Tibial nerve (tissue), 4 donors: Measurements from ENCODE around the gene LMX1A. TPM values are rescaled to one million over a fixed set of nuclear protein-coding genes. Genes with fewer than 3 reads are reported as not detected.

Experiments
- DNase-seq, 2 donors: peaks; one replicate each; pipeline ENCODE4 v3.0.0-alpha.2; 2019; ENCODE audit warnings: low spot score in 2 of 2
- H3K27ac ChIP-seq, 4 donors: fragments of 200-600 bp; sonication (generic) in 3 of 4; one replicate each; pipeline ENCODE4 v1.5.1; 2017 to 2019; ENCODE audit warnings: mild to moderate bottlenecking in 1 of 4
- H3K27me3 ChIP-seq, 2 donors: fragments of 200-600 bp; sonication (generic) in 1 of 2; one replicate each; pipeline versions ENCODE4 v1.5.1 to v1.6.0; 2017 to 2019
- H3K36me3 ChIP-seq, 3 donors: fragments of 200-600 bp; sonication (generic); one replicate each; pipeline ENCODE4 v1.5.1; 2018 to 2019
- H3K4me1 ChIP-seq, 4 donors: fragments of 200-600 bp; sonication (generic) in 3 of 4; one replicate each; pipeline ENCODE4 v1.5.1; 2017 to 2019
- H3K4me3 ChIP-seq, 4 donors: fragments of 200-600 bp; sonication (generic) in 3 of 4; one replicate each; pipeline ENCODE4 v1.5.1; 2017 to 2019; ENCODE audit warnings: mild to moderate bottlenecking in 1 of 4, moderate library complexity in 1 of 4
- H3K9me3 ChIP-seq, 4 donors: fragments of 200-600 bp; sonication (generic) in 3 of 4; one replicate each; pipeline ENCODE4 v1.5.1; 2017 to 2019
- EP300 ChIP-seq, 2 donors: sonication (generic); formaldehyde crosslinking; IDR thresholded peaks; one replicate each; pipeline ENCODE4 v1.6.1; 2017; ENCODE audit warnings: antibody characterized with exemption in 2 of 2, mild to moderate bottlenecking in 1 of 2
- POLR2A ChIP-seq, 2 donors: fragments of 450-650 bp; IDR thresholded peaks; one replicate each; pipeline ENCODE4 v1.6.1; 2017; ENCODE audit warnings: antibody characterized with exemption in 2 of 2, mild to moderate bottlenecking in 2 of 2, moderate library complexity in 2 of 2
- WGBS, 2 donors: methylation state at CpG; one replicate each; pipeline ENCODE4 v1.1.5; 2018; 5-methylcytosine and 5-hydroxymethylcytosine counted together
- total RNA-seq, 4 donors: library from RNA; depleted of rRNA; stranded (reverse); fragments of >200 nt; gene quantifications; one replicate each; pipeline ENCODE4 v1.1.0, GENCODE V29; 2016
- TF ChIP-seq, protein P1 (sequence below), 5 experiments: fragments of 200-600 bp in 3 of 5; fragments of 450-650 bp in 2 of 5; sonication (generic) in 3 of 5; IDR thresholded peaks; one replicate each; pipeline ENCODE4 v1.5.1; 2016 to 2019; ENCODE audit warnings: antibody characterized with exemption in 5 of 5, mild to moderate bottlenecking in 3 of 5, moderate library complexity in 2 of 5

Gene LMX1A
- total RNA-seq, 4 donors from 2014 or later, result 0.84 TPM; not detected in 3

DNA sequence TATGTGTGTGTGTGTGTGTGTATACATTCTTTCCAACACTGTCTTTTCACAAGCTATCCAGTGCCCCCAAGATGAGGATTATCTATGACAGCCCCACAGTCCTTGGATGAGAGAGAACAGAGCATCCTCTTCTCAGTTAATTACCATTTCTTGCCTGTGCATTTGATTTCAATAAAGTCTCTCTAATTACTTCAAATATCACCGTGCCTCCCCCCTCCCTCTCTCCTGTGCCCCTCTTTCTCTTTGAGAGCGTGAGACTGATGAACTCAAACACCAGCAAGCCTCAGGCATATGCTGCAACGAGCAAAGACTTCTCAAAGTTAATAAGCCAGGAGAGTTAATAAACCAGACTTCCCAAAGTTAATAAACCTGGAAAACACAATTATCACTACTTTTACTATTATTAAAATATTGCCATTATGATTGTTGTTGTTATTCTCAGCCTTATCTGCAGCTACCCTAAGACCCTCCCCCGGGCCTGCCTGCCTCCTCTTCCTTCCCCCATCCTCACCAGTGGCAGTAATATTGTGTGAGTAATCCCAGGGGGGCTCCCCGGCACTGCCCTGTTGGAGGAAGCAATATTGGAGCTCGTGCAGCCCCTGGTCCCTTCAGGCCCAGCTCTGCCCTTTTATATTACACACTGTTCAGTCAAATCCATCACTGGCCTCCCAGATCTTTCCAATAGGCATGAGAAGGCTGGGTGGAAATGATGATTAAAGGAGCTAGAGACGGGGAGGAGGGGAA is 30.9 kb downstream of the LMX1A start:
- Histone ChIP-seq H3K27me3 (no peaks in the 10 kb centered on the region), H3K4me1 (no peaks in the 10 kb centered on the region), H3K27ac (no peak overlapping the region), H3K4me3 (no peak overlapping the region), H3K36me3 (no peaks in the 10 kb centered on the region), H3K9me3 (no peaks in the 10 kb centered on the region)
- WGBS, 2 donors, result 41 to 46% methylated on average over 7 of the region's 7 CpGs
- TF ChIP-seq, protein P1, sequence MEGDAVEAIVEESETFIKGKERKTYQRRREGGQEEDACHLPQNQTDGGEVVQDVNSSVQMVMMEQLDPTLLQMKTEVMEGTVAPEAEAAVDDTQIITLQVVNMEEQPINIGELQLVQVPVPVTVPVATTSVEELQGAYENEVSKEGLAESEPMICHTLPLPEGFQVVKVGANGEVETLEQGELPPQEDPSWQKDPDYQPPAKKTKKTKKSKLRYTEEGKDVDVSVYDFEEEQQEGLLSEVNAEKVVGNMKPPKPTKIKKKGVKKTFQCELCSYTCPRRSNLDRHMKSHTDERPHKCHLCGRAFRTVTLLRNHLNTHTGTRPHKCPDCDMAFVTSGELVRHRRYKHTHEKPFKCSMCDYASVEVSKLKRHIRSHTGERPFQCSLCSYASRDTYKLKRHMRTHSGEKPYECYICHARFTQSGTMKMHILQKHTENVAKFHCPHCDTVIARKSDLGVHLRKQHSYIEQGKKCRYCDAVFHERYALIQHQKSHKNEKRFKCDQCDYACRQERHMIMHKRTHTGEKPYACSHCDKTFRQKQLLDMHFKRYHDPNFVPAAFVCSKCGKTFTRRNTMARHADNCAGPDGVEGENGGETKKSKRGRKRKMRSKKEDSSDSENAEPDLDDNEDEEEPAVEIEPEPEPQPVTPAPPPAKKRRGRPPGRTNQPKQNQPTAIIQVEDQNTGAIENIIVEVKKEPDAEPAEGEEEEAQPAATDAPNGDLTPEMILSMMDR (IDR thresholded peaks at IDR 0.05), result no peak
- TF ChIP-seq EP300 (IDR thresholded peaks at IDR 0.05) (no peak), POLR2A (IDR thresholded peaks at IDR 0.05) (no peak)
- DNase-seq, result no peak

DNA sequence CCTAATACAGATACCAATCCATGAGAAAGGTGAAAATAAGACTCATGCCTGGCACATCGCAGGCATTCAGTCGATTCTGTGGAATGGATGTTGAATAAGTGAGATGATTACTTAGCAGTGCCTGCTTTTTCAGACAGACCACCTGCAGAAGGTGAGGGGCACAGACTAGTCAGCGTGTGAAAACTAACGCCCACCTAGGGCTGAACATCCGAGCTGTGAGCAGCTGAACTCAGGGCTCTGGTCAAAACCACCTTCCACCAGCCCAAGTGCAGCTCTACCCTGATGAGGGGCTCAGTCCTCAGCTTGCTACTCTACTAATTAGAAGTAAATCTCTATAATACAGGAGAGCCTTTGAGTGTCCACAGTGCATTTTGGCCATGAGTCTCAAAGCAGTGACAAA is 32.5 kb downstream of the LMX1A start:
- Histone ChIP-seq H3K9me3 (no peaks in the 10 kb centered on the region), H3K4me1 (no peaks in the 10 kb centered on the region), H3K27me3 (peaks cover 0 to 3% of the 10 kb centered on the region in 2 donors), H3K27ac (no peak overlapping the region), H3K36me3 (no peaks in the 10 kb centered on the region), H3K4me3 (no peak overlapping the region)
- no peak for DNase-seq
- TF ChIP-seq, protein P1 (IDR thresholded peaks at IDR 0.05), result no peak
- no peak for TF ChIP-seq POLR2A (IDR thresholded peaks at IDR 0.05)
- WGBS, 2 donors, result 55 to 79% methylated on average over 5 of the region's 5 CpGs

DNA sequence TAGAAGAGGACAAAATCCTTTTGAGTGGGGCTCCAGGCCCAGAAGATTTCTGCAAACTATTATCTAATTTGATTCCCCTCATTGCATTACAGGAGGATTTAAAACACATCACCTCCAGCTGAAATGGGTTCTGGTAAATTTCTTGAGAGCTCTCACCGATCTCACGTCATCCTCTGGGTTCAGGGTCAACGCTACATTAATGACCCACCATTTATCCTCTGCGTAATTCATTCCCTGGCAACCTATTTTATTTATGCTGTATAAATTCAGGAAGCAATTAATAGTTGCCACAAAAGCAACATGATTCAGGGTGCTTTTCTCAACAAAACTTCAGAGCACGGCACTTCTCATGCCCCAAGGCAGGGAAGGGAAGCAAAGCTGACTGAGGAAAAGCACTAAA is 38.9 kb downstream of the LMX1A start:
- H3K27ac ChIP-seq, result no peak overlapping the region
- peaks cover 0 to 18% of the 10 kb centered on the region in 2 donors for H3K27me3 ChIP-seq
- H3K4me1 ChIP-seq, result no peaks in the 10 kb centered on the region
- H3K36me3 ChIP-seq, result no peaks in the 10 kb centered on the region
- no peak for TF ChIP-seq POLR2A (IDR thresholded peaks at IDR 0.05)
- TF ChIP-seq, protein P1 (IDR thresholded peaks at IDR 0.05), result no peak
- TF ChIP-seq EP300 (IDR thresholded peaks at IDR 0.05), result no peak
- peaks cover 0 to 4% (median 0%) of the 10 kb centered on the region in 4 donors for H3K9me3 ChIP-seq
- no peak overlapping the region for H3K4me3 ChIP-seq
- WGBS, 2 donors, result 44 to 50% methylated on average over 5 of the region's 5 CpGs
- no peak for DNase-seq

DNA sequence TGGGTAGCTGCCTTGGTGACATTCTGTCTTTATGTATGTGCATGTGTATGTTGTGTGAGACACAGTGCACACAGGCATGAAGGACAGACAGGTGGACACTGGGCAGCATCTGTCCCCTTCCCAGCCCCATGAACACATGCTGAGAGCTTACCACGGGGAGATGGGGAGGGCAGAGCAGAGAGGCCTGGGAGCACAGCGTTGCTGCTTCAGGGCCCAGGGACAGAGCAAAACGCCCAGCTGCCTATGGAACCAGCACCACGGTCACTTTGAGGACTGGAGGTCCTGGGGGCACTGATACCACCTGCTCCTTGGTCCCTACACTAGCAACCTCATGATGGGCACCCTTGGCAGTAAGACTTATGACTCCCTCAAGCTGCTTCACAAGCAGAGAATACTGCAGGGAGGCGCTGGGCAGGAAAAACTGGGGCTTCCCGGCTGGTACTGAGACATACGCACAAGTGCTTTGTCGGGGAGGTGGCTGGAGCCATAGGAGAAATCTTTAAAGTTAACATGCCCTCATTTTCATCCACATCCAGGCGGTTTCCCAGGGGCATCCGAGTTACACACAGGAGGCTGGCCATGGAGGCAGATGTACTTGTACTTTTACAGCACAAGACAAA is 40.3 kb downstream of the LMX1A start:
- H3K4me1 ChIP-seq, result no peaks in the 10 kb centered on the region
- no peak overlapping the region for H3K4me3 ChIP-seq
- H3K27ac ChIP-seq, result no peak overlapping the region
- WGBS, 2 donors, result 78 to 80% methylated on average over 10 of the region's 10 CpGs
- no peak for DNase-seq
- peaks cover 0 to 18% of the 10 kb centered on the region in 2 donors for H3K27me3 ChIP-seq
- no peaks in the 10 kb centered on the region for H3K36me3 ChIP-seq
- peaks cover 0 to 9% (median 0%) of the 10 kb centered on the region in 4 donors for H3K9me3 ChIP-seq
- TF ChIP-seq, protein P1 (IDR thresholded peaks at IDR 0.05), result no peak
- TF ChIP-seq EP300 (IDR thresholded peaks at IDR 0.05), result no peak
- no peak for TF ChIP-seq POLR2A (IDR thresholded peaks at IDR 0.05)

DNA sequence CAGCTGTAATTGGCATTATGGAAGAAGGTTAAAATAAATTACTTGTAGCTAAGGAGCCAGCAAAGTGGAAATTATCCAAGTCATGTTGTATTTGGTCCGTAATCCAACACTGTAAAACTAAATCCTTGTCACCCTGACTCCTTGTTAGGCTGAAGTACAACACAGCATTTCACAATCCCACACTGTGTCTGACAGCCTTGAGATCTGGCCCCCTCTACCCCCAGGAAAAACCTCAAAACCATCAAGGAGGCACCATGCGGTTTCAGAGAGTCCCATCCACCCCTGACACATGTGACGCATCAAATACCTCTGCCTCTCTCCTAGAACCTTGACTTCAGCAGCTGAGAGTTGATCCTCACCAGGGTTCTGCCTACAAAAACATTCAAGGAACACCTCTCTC is 41.0 kb downstream of the LMX1A start:
- Histone ChIP-seq H3K9me3 (peaks cover 0 to 9% (median 0%) of the 10 kb centered on the region in 4 donors), H3K36me3 (no peaks in the 10 kb centered on the region), H3K4me3 (no peak overlapping the region), H3K27me3 (peaks cover 0 to 18% of the 10 kb centered on the region in 2 donors), H3K27ac (no peak overlapping the region), H3K4me1 (no peaks in the 10 kb centered on the region)
- 69 to 86% methylated on average over 3 of the region's 3 CpGs for WGBS, 2 donors
- no peak for DNase-seq
- TF ChIP-seq POLR2A (IDR thresholded peaks at IDR 0.05), result no peak
- TF ChIP-seq EP300 (IDR thresholded peaks at IDR 0.05), result no peak
- TF ChIP-seq, protein P1 (IDR thresholded peaks at IDR 0.05), result no peak
